ENCODE results near the gene CDK13. TPM values are rescaled to one million over a fixed set of nuclear protein-coding genes. Genes with fewer than 3 reads are reported as not detected.

The CDK13 gene
- total and polyA plus RNA-seq, 2 donors (not counting 3 experiments of a cell fraction or from before 2014, with no cell fraction given): 24.5 to 56.7 TPM

DNA sequence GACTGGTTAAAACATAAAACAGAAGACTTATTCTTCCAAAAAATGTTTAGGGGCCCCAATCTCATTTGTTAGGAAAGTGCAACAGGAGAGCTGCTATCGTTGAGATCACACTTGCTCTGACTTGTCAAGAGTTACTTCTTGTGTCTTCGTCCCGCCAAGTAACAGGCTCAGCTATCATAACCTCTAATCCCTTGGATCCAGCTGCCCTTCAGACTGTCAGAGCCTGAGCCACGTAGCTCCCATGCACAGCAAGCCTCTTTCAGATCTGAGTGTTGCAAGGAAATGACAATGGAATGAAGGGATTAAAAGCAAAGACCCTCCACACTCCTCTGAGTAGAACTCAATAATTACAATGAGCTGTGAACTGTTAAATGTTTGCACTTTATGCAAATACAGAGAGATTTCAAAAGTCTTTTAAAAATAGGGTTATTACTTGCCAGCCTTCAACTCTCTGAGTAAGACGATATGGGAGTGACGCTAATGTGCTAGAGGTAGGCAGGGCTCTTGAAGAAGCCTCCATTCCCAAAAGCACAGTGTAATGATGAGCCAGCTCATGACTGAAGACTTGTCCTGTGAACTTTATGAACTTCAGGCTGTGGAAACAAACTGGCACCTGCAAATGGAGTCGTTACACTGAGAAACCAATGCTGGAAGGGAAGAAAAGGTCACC lies 28.4 kb upstream of the CDK13 start:
- Histone ChIP-seq H3K27me3 (ENCODE audit: control insufficient read depth in 2 of 2, insufficient read depth in 2 of 2, low read length in 2 of 2) (peaks cover 4 to 22% of the 10 kb centered on the region in 2 experiments), H3K79me2 (ENCODE audit: control insufficient read depth, insufficient read depth, low read length) (no peaks in the 10 kb centered on the region), H3K4me1 (ENCODE audit: control insufficient read depth, extremely low read depth, insufficient read depth, low read length) (no peaks in the 10 kb centered on the region), H3K36me3 (ENCODE audit: control insufficient read depth in 2 of 2, extremely low read depth in 1 of 2, insufficient read depth in 2 of 2, low read length in 2 of 2) (no peaks in the 10 kb centered on the region), H4K20me1 (replicated peaks; ENCODE audit: control insufficient read depth, extremely low read depth, insufficient read depth, low read length) (no peaks in the 10 kb centered on the region), H3K9me3 (replicated peaks; ENCODE audit: control insufficient read depth, insufficient read depth, low read length) (no peaks in the 10 kb centered on the region), H3K4me2 (ENCODE audit: insufficient read depth, low read length) (no peak overlapping the region), H3K9ac (replicated peaks; ENCODE audit: extremely low read depth, insufficient read depth, low read length) (no peak overlapping the region), H3K27ac (ENCODE audit: insufficient read depth, low read depth, low read length) (no peak overlapping the region), H3K4me3 (replicated peaks in 1 of 3; ENCODE audit: insufficient read depth in 1 of 3, low read depth in 1 of 3, low read length in 3 of 3) (no peak overlapping the region), H3K9me1 (replicated peaks; ENCODE audit: control insufficient read depth, extremely low read depth, insufficient read depth, low read length) (no peaks in the 10 kb centered on the region), H2AFZ (ENCODE audit: low read depth, low read length) (no peak overlapping the region)
- TF ChIP-seq GATA2 (IDR thresholded peaks at IDR 0.05; ENCODE audit: insufficient read depth, insufficient read length, low read depth, low read length) (no peak), MYC (IDR thresholded peaks at IDR 0.05; ENCODE audit: low read depth, low read length) (no peak), POLR2AphosphoS5 (IDR thresholded peaks at IDR 0.05; ENCODE audit: insufficient read depth, low read depth, low read length) (no peak), JUN (IDR thresholded peaks at IDR 0.05; ENCODE audit: borderline replicate concordance, insufficient read depth, insufficient read length, low read depth) (no peak), FOS (IDR thresholded peaks at IDR 0.05; ENCODE audit: borderline replicate concordance, insufficient read depth, low read length) (no peak), POLR2A (IDR thresholded peaks at IDR 0.05; ENCODE audit: low read depth, low read length) (no peak), EZH2 (IDR thresholded peaks at IDR 0.05; ENCODE audit: borderline replicate concordance, low read depth, low read length, severe bottlenecking) (no peak)
- TF ChIP-seq, protein P1, sequence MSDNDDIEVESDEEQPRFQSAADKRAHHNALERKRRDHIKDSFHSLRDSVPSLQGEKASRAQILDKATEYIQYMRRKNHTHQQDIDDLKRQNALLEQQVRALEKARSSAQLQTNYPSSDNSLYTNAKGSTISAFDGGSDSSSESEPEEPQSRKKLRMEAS (IDR thresholded peaks at IDR 0.05; ENCODE audit: insufficient read depth, insufficient read length): no peak
- TF ChIP-seq, protein P2, sequence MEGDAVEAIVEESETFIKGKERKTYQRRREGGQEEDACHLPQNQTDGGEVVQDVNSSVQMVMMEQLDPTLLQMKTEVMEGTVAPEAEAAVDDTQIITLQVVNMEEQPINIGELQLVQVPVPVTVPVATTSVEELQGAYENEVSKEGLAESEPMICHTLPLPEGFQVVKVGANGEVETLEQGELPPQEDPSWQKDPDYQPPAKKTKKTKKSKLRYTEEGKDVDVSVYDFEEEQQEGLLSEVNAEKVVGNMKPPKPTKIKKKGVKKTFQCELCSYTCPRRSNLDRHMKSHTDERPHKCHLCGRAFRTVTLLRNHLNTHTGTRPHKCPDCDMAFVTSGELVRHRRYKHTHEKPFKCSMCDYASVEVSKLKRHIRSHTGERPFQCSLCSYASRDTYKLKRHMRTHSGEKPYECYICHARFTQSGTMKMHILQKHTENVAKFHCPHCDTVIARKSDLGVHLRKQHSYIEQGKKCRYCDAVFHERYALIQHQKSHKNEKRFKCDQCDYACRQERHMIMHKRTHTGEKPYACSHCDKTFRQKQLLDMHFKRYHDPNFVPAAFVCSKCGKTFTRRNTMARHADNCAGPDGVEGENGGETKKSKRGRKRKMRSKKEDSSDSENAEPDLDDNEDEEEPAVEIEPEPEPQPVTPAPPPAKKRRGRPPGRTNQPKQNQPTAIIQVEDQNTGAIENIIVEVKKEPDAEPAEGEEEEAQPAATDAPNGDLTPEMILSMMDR (IDR thresholded peaks at IDR 0.05; ENCODE audit: extremely low read depth in 1 of 2, insufficient read depth in 1 of 2, low read depth in 1 of 2, low read length in 2 of 2): no peak
- dilution Hi-C loops (cut with MboI; ENCODE audit: extremely low pct_ligation_motif_present, low sequenced_read_pairs): no loop called here
- no peak for FAIRE-seq
- DNase-seq (ENCODE audit: low read depth, low spot score): no peak
- no TSS peak for BruUV-seq (replicated peaks)
- ChIA-PET CTCF (interaction anchor here (0.8 to 2.2 kb wide), 4 partner anchors 10 to 131 kb away, joined by 3 to 9 read pairs (median 4); no protein-coding TSS in a partner anchor), POLR2A (no interaction called here)
- intact Hi-C loops (cut with micrococcal nuclease): no loop called here
